GM10266 (cell line): ENCODE data around the gene FAF2.
"Not testable (repeated sequence)": the region's sequence is repeated elsewhere in the genome, so short reads cannot be mapped to it uniquely, and the experiment has no call there.

Source experiments
- DNase-seq: peaks from one replicate; pipeline ENCODE4 v3.0.0; 2012; ENCODE audit errors: extremely low spot score
- TF ChIP-seq, protein P1 (sequence below): IDR thresholded peaks from 2 replicates; pipeline ENCODE4 v1.5.1; 2012; ENCODE audit warnings: mild to moderate bottlenecking, low read depth; ENCODE audit not compliant: control insufficient read depth, insufficient read depth; ENCODE audit errors: missing control alignments

FAF2 gene

GRCh38 chr5:176429972-176430371 is 18.2 kb upstream of the FAF2 start:
- TF ChIP-seq, protein P1, sequence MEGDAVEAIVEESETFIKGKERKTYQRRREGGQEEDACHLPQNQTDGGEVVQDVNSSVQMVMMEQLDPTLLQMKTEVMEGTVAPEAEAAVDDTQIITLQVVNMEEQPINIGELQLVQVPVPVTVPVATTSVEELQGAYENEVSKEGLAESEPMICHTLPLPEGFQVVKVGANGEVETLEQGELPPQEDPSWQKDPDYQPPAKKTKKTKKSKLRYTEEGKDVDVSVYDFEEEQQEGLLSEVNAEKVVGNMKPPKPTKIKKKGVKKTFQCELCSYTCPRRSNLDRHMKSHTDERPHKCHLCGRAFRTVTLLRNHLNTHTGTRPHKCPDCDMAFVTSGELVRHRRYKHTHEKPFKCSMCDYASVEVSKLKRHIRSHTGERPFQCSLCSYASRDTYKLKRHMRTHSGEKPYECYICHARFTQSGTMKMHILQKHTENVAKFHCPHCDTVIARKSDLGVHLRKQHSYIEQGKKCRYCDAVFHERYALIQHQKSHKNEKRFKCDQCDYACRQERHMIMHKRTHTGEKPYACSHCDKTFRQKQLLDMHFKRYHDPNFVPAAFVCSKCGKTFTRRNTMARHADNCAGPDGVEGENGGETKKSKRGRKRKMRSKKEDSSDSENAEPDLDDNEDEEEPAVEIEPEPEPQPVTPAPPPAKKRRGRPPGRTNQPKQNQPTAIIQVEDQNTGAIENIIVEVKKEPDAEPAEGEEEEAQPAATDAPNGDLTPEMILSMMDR = no peak
- no peak for DNase-seq

DNA sequence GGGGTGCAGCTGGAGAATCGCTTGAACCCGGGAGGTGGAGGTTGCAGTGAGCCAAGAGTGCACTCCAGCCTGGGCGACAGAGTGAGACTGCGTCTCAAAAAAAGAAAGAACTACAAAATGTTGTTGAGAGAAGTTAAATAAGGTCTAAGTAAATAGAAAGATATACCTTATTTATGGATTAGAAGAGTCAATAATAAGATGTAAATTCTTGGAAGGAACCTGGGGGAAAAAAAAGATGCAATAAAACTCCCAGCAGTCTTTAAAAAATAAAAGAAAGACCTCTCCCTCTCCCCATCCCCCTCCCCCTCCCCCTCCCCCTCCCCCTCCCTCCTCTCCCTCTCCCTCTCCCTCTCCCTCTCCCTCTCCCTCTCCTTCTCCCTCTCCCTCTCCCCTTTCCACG is 15.5 kb upstream of the FAF2 start:
- TF ChIP-seq, protein P1 = no peak
- DNase-seq = no peak

- DNase-seq = no peak
- TF ChIP-seq, protein P1 = no peak
Observed at GRCh38 chr5:176436656-176437055, 11.5 kb upstream of the FAF2 start.

- TF ChIP-seq, protein P1 = no peak
- DNase-seq = no peak
Observed at GRCh38 chr5:176438959-176439757, 9.0 kb upstream of the FAF2 start.

DNA sequence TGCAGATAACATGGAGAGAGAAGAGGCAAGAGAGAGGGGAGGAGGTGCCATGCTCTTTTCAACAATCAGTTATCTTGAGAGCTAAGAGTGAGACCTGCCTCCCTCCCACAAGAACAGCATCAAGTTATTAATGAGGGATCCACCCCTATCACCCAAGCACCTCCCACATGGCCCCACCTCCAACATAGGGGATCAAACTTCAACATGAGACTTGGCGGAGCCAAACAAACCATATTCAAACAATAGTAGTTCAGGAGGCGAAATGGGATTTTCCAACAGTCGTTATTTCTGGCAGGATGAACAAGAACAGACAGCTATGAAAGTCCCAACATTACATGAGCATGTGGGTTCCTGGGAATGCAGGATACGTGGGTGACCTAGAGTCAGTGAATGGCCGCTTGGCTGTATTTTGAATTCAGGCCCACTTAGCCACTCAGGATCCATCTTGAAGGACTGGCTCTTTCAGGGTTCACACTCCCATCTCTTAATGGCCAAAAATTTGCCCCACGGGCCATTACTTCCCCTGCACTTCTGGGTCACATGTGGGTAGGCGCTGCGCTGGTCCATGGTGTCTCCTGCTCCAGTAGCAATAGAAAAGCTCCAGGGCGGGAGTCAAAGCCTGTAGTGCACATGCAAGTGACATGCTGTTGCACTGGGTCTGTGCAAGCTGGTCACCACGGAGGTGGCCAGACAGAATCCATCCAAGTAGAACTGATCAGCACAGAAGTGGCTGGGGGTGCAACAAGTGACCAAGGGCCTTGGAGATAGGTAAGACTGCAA is 7.1 kb upstream of the FAF2 start:
- TF ChIP-seq, protein P1 = no peak
- DNase-seq = no peak

GRCh38 chr5:176441921-176442323 is 6.3 kb upstream of the FAF2 start:
- TF ChIP-seq, protein P1 = no peak
- no peak for DNase-seq

GRCh38 chr5:176442911-176443310 is 5.3 kb upstream of the FAF2 start:
- not testable (repeated sequence) for DNase-seq

DNA sequence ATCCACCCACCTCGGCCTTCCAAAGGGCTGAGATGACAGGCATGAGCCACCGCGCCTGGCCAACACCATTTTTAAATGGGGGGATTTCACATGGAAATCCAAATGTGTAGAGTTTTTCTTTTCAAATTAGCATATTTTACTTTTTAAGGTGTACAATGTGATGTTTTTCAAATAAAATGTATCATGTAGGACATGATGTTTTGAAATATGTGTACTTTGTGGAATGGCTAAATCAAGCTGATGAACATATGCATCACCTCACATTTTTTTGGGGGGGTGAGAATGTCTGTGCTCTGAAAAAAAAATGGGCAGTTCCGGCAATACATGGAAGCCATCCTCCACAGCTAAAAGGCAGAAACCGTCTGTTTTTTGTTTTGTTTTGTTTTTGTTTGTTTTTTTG is 3.4 kb upstream of the FAF2 start:
- TF ChIP-seq, protein P1 = no peak
- no peak for DNase-seq
